GM12878 (cell line): ENCODE data around the gene NET1. TPM values are rescaled to one million over a fixed set of nuclear protein-coding genes. Genes with fewer than 3 reads are reported as not detected.

Experiments
- ATAC-seq: fragments of 200-7000 bp; cut with Tn5 transposase; 3 replicates; pipeline ENCODE4 v1.9.1; 2020; ENCODE audit warnings: mild to moderate bottlenecking, moderate library complexity
- BruUV-seq: library from RNA; stranded (reverse); fragments of 400-500 nt; replicated peaks from 2 replicates; lab custom pipeline; 2021; lab: Mats Ljungman, UMichigan
- CTCF ChIA-PET: fragments of 300-600 bp; sonication (Branson Sonifier 250); formaldehyde crosslinking; extraction: SDS; loops from one replicate; lab custom pipeline; 2021; ENCODE audit warnings: inconsistent platforms; lab: Yijun Ruan, JAX
- POLR2A ChIA-PET: fragments of 350-600 bp; formaldehyde crosslinking; extraction: SDS; loops from one replicate; lab custom pipeline; 2021; ENCODE audit warnings: inconsistent platforms; lab: Charles Lee
- RAD21 ChIA-PET: fragments of 300-600 bp; sonication (Branson Sonifier 250); formaldehyde crosslinking; loops from one replicate; lab custom pipeline; 2023; ENCODE audit warnings: antibody characterized with exemption; ENCODE audit not compliant: unreplicated experiment; lab: Charles Lee
- SMC1A ChIA-PET: fragments of 300-600 bp; sonication (Branson Sonifier 250); formaldehyde crosslinking; loops from one replicate; lab custom pipeline; 2023; ENCODE audit not compliant: unreplicated experiment, uncharacterized antibody; lab: Charles Lee
- DNase-seq: peaks from one replicate; pipeline ENCODE4 v3.0.0-alpha.2; 2011; ENCODE audit warnings: low read depth, low spot score
- FAIRE-seq: peaks from 3 replicates; lab custom pipeline; 2011; peaks lifted over from hg19 to GRCh38; lab: Jason Lieb, UNC
- H2AFZ ChIP-seq: 2 replicates; pipeline ENCODE4 v1.6.0; 2011; ENCODE audit warnings: low read depth, low read length, control low read depth; ENCODE audit not compliant: control insufficient read depth
- H3K27ac ChIP-seq: 2 replicates; pipeline ENCODE4 v1.5.1; 2011; ENCODE audit warnings: control low read depth; ENCODE audit not compliant: control insufficient read depth, insufficient read depth
- H3K27me3 ChIP-seq, 2 experiments: replicated peaks in 1 of 2; 2 replicates each; pipeline versions ENCODE4 v1.6.0 to v1.6.1; 2011; ENCODE audit warnings: low read length in 1 of 2; ENCODE audit not compliant: control insufficient read depth in 2 of 2, insufficient read depth in 2 of 2
- H3K36me3 ChIP-seq, 2 experiments: 2 replicates each; pipeline ENCODE4 v1.5.1; 2011; ENCODE audit warnings: low read length in 1 of 2; ENCODE audit not compliant: control insufficient read depth in 2 of 2, insufficient read depth in 2 of 2
- H3K4me1 ChIP-seq: 2 replicates; pipeline ENCODE4 v1.6.1; 2011; ENCODE audit warnings: mild to moderate bottlenecking, low read length, moderate library complexity, mixed read lengths; ENCODE audit not compliant: control insufficient read depth, insufficient read depth
- H3K4me2 ChIP-seq: 2 replicates; pipeline ENCODE4 v1.6.0; 2011; ENCODE audit warnings: control low read depth; ENCODE audit not compliant: control insufficient read depth, insufficient read depth
- H3K4me3 ChIP-seq: fragments of 200-600 bp; sonication (generic); 2 replicates; pipeline ENCODE4 v1.5.1; 2016
- H3K79me2 ChIP-seq: 2 replicates; pipeline ENCODE4 v1.6.0; 2011; ENCODE audit warnings: low read length; ENCODE audit not compliant: control insufficient read depth, insufficient read depth
- H3K9ac ChIP-seq: 2 replicates; pipeline ENCODE4 v1.8.0; 2011; ENCODE audit warnings: low read length, control low read depth, mixed read lengths; ENCODE audit not compliant: control insufficient read depth, insufficient read depth
- H3K9me3 ChIP-seq: replicated peaks from 3 replicates; pipeline ENCODE4 v1.5.1; 2011; ENCODE audit warnings: mild to moderate bottlenecking, low read length; ENCODE audit not compliant: control insufficient read depth, insufficient read depth
- H4K20me1 ChIP-seq: 2 replicates; pipeline ENCODE4 v1.6.0; 2011; ENCODE audit not compliant: control insufficient read depth, insufficient read depth
- CBX3 ChIP-seq: fragments of 200-600 bp; sonication (generic); IDR thresholded peaks from 2 replicates; pipeline ENCODE4 v1.6.1; 2016; ENCODE audit warnings: low read depth, borderline replicate concordance
- CBX5 ChIP-seq: sonication (generic); IDR thresholded peaks from 2 replicates; pipeline ENCODE4 v1.6.1; 2016; ENCODE audit warnings: low read depth, moderate library complexity, mild to moderate bottlenecking, inconsistent platforms
- CREB1 ChIP-seq: IDR thresholded peaks from 2 replicates; pipeline ENCODE4 v1.6.1; 2012; ENCODE audit warnings: low read depth, mild to moderate bottlenecking, inconsistent platforms
- FOXK2 ChIP-seq: fragments of 450-650 bp; IDR thresholded peaks from 2 replicates; pipeline ENCODE4 v1.6.1; 2017; ENCODE audit warnings: mild to moderate bottlenecking, moderate library complexity
- HCFC1 ChIP-seq: fragments of 150-350 bp; IDR thresholded peaks from 2 replicates; pipeline ENCODE4 v1.6.1; 2014; ENCODE audit warnings: low read length
- JUND ChIP-seq: IDR thresholded peaks from 2 replicates; pipeline ENCODE4 v1.6.1; 2012; ENCODE audit warnings: low read depth, mild to moderate bottlenecking, low read length, improper control_type of control experiment, moderate library complexity
- KLF5 ChIP-seq: fragments of 450-650 bp; IDR thresholded peaks from 2 replicates; pipeline ENCODE4 v1.6.1; 2014; ENCODE audit warnings: mild to moderate bottlenecking; ENCODE audit not compliant: partially characterized antibody
- LARP7 ChIP-seq: fragments of 450-650 bp; IDR thresholded peaks from 2 replicates; pipeline ENCODE4 v1.6.1; 2017; ENCODE audit warnings: mild to moderate bottlenecking
- MTA2 ChIP-seq: fragments of 450-650 bp; IDR thresholded peaks from 2 replicates; pipeline ENCODE4 v1.6.1; 2016; ENCODE audit warnings: low read depth, mild to moderate bottlenecking, moderate library complexity
- MYB ChIP-seq: fragments of 150-350 bp; IDR thresholded peaks from 2 replicates; pipeline ENCODE4 v1.6.1; 2014; ENCODE audit warnings: mild to moderate bottlenecking, low read depth, low read length, borderline replicate concordance
- NFIC ChIP-seq: IDR thresholded peaks from 2 replicates; pipeline ENCODE4 v1.6.1; 2012; ENCODE audit warnings: low read depth, mild to moderate bottlenecking, inconsistent platforms, low read length, moderate library complexity
- POLR2AphosphoS2 ChIP-seq: IDR thresholded peaks from 2 replicates; pipeline ENCODE4 v1.6.1; 2011; ENCODE audit warnings: low read depth, mild to moderate bottlenecking, low read length, improper control_type of control experiment, moderate library complexity
- SIN3A ChIP-seq: IDR thresholded peaks from 2 replicates; pipeline ENCODE4 v1.6.1; 2012; ENCODE audit warnings: low read depth, low read length, improper control_type of control experiment
- SUPT20H ChIP-seq: IDR thresholded peaks from 2 replicates; pipeline ENCODE4 v1.6.1; 2011; ENCODE audit warnings: low read depth, mild to moderate bottlenecking, low read length, moderate library complexity, borderline replicate concordance; ENCODE audit not compliant: control insufficient read depth
- YY1 ChIP-seq: IDR thresholded peaks from 2 replicates; pipeline ENCODE4 v1.6.1; 2011; ENCODE audit warnings: low read depth, mild to moderate bottlenecking, low read length
- WGBS: methylation state at CpG from one replicate; pipeline ENCODE4 v1.1.6; 2016; ENCODE audit warnings: low lambda C conversion rate; ENCODE audit not compliant: insufficient replicate concordance, insufficient coverage; ENCODE audit errors: missing lambda C conversion rate; 5-methylcytosine and 5-hydroxymethylcytosine counted together
- in situ Hi-C: fragments of 300-500 bp; cut with MboI; formaldehyde crosslinking; loops from 9 replicates; pipeline ENCODE4 v1.14.3; 2018; ENCODE audit warnings: mixed read lengths
- intact Hi-C: fragments of 100-400 bp; cut with micrococcal nuclease; formaldehyde crosslinking; loops from one replicate; pipeline ENCODE4 v1.14.2; 2022; ENCODE audit not compliant: unreplicated experiment
- polyA plus RNA-seq, 11 experiments: library from polyadenylated mRNA; depleted of rRNA in 4 of 11; unstranded in 6 of 11; stranded (reverse) in 5 of 11; fragments of >200 nt; fragmentation: Nextera tagmentation in 4 of 11; fragmentation: Illumina TruSeq in 1 of 11; extraction: Ambion mirVana in 4 of 11; extraction: Trizol in 1 of 11; gene quantifications; 1 replicate in 1 of 11; 2 replicates in 10 of 11; pipeline versions ENCODE4 v1.2.1 to v1.2.3, GENCODE V29; 2011 to 2016; ENCODE audit warnings: inconsistent platforms in 2 of 11, missing spikeins in 2 of 11, low read depth in 1 of 11
- total RNA-seq, 4 experiments: library from RNA; depleted of rRNA in 3 of 4; stranded (reverse); fragments of >200 nt in 3 of 4; fragmentation: Illumina TruSeq in 1 of 4; extraction: Trizol in 1 of 4; gene quantifications; 2 replicates each; pipeline versions ENCODE4 v1.2.1 to v1.2.3, GENCODE V29; 2013 to 2021
- TF ChIP-seq, protein P1 (sequence below): fragments of 450-650 bp; IDR thresholded peaks from 2 replicates; pipeline ENCODE4 v1.6.1; 2016; ENCODE audit warnings: mild to moderate bottlenecking
- TF ChIP-seq, protein P2 (sequence below): fragments of 450-650 bp; IDR thresholded peaks from 2 replicates; pipeline ENCODE4 v1.6.1; 2014; ENCODE audit warnings: mild to moderate bottlenecking
- TF ChIP-seq, protein P3 (sequence below): fragments of 450-650 bp; formaldehyde crosslinking; IDR thresholded peaks from 2 replicates; pipeline ENCODE4 v1.4.0; 2020; ENCODE audit warnings: mild to moderate bottlenecking, moderate library complexity

The NET1 gene
- total and polyA plus RNA-seq, 10 of the 15 experiments (the other 5 are each of a cell fraction or from before 2014, with no cell fraction given) = 6.5 to 22.7 (median 18.4) TPM

DNA sequence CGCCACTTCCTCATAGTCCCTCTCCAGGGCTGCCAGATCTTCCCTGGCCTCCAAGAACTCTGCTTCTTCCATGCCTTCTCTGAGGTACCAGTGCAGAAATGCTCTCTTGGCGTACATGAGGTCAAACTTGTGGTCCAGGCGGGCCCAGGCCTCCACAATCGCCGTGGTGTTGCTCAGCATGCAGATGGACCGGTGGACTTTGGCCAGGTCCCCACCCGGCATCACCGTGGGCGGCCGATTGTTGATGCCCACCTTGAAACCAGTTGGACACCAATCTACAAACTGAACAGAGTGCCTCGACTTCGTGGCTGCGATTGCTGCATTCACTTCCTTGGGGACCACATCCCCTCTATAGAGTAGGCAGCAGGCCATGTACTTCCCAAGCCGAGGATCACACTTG is 18.8 kb upstream of the NET1 start:
- POLR2A ChIA-PET = no interaction called here
- no TSS peak for BruUV-seq
- SMC1A ChIA-PET = no interaction called here
- FAIRE-seq = no peak
- no peak overlapping the region for H2AFZ ChIP-seq
- CTCF ChIA-PET = no interaction called here
- peaks cover 2% of the 10 kb centered on the region; the same call in 2 of the 3 replicates for H3K9me3 ChIP-seq
- DNase-seq = no peak
- H3K4me2 ChIP-seq = no peak overlapping the region
- RAD21 ChIA-PET = no interaction called here
- H3K27ac ChIP-seq = no peak overlapping the region
- H3K4me1 ChIP-seq = no peaks in the 10 kb centered on the region
- no peaks in the 10 kb centered on the region for H3K79me2 ChIP-seq
- H3K4me3 ChIP-seq = no peak overlapping the region
- H3K9ac ChIP-seq = no peak overlapping the region
- intact Hi-C loops (no loop called here), in situ Hi-C loops (no loop called here)
- no peaks in the 10 kb centered on the region; a peak in 1 of 4 replicates for H3K27me3 ChIP-seq
- ATAC-seq = no peak
- 25% methylated on average over 14 of the region's 14 CpGs for WGBS
- H3K36me3 ChIP-seq = no peaks in the 10 kb centered on the region
- H4K20me1 ChIP-seq = no peaks in the 10 kb centered on the region
- no peak for TF ChIP-seq FOXK2
- TF ChIP-seq, protein P1, sequence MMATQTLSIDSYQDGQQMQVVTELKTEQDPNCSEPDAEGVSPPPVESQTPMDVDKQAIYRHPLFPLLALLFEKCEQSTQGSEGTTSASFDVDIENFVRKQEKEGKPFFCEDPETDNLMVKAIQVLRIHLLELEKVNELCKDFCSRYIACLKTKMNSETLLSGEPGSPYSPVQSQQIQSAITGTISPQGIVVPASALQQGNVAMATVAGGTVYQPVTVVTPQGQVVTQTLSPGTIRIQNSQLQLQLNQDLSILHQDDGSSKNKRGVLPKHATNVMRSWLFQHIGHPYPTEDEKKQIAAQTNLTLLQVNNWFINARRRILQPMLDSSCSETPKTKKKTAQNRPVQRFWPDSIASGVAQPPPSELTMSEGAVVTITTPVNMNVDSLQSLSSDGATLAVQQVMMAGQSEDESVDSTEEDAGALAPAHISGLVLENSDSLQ = no peak
- TF ChIP-seq KLF5 = no peak
- TF ChIP-seq LARP7 = no peak
- TF ChIP-seq, protein P2, sequence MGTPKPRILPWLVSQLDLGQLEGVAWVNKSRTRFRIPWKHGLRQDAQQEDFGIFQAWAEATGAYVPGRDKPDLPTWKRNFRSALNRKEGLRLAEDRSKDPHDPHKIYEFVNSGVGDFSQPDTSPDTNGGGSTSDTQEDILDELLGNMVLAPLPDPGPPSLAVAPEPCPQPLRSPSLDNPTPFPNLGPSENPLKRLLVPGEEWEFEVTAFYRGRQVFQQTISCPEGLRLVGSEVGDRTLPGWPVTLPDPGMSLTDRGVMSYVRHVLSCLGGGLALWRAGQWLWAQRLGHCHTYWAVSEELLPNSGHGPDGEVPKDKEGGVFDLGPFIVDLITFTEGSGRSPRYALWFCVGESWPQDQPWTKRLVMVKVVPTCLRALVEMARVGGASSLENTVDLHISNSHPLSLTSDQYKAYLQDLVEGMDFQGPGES = no peak
- TF ChIP-seq, protein P3, sequence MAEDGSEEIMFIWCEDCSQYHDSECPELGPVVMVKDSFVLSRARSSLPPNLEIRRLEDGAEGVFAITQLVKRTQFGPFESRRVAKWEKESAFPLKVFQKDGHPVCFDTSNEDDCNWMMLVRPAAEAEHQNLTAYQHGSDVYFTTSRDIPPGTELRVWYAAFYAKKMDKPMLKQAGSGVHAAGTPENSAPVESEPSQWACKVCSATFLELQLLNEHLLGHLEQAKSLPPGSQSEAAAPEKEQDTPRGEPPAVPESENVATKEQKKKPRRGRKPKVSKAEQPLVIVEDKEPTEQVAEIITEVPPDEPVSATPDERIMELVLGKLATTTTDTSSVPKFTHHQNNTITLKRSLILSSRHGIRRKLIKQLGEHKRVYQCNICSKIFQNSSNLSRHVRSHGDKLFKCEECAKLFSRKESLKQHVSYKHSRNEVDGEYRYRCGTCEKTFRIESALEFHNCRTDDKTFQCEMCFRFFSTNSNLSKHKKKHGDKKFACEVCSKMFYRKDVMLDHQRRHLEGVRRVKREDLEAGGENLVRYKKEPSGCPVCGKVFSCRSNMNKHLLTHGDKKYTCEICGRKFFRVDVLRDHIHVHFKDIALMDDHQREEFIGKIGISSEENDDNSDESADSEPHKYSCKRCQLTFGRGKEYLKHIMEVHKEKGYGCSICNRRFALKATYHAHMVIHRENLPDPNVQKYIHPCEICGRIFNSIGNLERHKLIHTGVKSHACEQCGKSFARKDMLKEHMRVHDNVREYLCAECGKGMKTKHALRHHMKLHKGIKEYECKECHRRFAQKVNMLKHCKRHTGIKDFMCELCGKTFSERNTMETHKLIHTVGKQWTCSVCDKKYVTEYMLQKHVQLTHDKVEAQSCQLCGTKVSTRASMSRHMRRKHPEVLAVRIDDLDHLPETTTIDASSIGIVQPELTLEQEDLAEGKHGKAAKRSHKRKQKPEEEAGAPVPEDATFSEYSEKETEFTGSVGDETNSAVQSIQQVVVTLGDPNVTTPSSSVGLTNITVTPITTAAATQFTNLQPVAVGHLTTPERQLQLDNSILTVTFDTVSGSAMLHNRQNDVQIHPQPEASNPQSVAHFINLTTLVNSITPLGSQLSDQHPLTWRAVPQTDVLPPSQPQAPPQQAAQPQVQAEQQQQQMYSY (CRISPR knock-in tag) = no peak
- TF ChIP-seq SIN3A = no peak
- TF ChIP-seq POLR2AphosphoS2 = no peak
- TF ChIP-seq YY1 = no peak
- TF ChIP-seq MYB = no peak
- no peak for TF ChIP-seq CREB1
- no peak for TF ChIP-seq CBX3
- TF ChIP-seq NFIC = no peak
- TF ChIP-seq JUND = no peak
- TF ChIP-seq MTA2 = no peak
- no peak for TF ChIP-seq HCFC1
- TF ChIP-seq SUPT20H = no peak
- TF ChIP-seq CBX5 = no peak
